HT-29 (cell line): ENCODE results near the gene NTM. TPM values are rescaled to one million over a fixed set of nuclear protein-coding genes. Genes with fewer than 3 reads are reported as not detected.

Experiments
- small RNA-seq: library from RNA; depleted of rRNA; stranded (forward); fragments of <200 nt; gene quantifications from one replicate; pipeline ENCODE3, GENCODE V24; 2014
- total RNA-seq: library from RNA; depleted of rRNA; stranded (reverse); fragments of >200 nt; shearing (Covaris generic); gene quantifications from 2 replicates; pipeline ENCODE4 v1.2.3, GENCODE V29; 2014

The NTM gene
- total RNA-seq, 1 experiment from 2014 or later: not detected

Small RNAs within 50 kb of the gene (small RNA-seq; reads per million reads assigned to genes)
- gene RNU6ATAC12P: not detected
